Activated CD8-positive, alpha-beta memory T cell treated with anti-CD3 and anti-CD28 coated beads for 1 hour (primary cell): ENCODE results near the gene OSBPL2.

Source experiments
- DNase-seq, 2 donors: peaks; one replicate each; pipeline ENCODE4 v3.0.0-alpha.2; 2020; ENCODE audit warnings: low read depth in 1 of 2; ENCODE audit errors: extremely low read depth in 1 of 2

OSBPL2 gene

DNA sequence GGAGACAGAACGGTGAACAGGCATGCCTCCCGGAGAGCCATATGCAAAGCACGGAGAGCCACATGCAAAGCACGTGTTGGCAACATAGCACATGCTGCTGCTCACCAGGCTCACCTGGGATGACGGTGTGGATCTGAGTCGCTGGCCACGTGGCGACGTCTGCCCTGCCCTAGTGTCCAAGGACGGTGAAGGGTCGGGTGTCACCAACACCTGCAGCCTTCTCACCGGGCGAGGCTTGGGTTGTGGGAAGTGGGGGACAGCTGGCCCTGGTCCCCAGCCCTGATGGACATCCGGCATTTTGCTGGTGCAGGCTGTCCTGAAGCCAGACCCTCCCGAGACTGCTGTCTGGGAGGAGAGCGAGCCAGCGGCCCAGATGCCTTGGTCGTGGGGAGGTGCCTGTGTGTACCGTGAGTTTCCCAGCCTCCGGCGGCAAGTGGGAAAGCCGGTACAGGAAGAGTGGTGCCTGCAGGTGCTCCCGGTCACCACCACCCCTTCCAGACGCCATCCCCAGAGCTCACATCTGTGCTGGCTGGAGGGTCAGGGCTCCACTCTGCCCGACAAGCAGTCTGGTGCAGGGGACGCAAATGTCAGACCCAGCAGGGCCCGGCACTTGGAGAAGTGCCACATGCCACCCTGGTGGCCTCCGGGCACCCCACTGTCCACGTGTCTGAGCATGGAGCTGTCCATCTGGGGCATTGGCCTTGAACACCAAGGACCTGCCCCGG lies 58.6 kb downstream of the OSBPL2 start:
- no peak for DNase-seq

GRCh38 chr20:62297449-62298227 lies 59.3 kb downstream of the OSBPL2 start:
- no peak for DNase-seq

- DNase-seq, result no peak
These were observed 60.4 kb downstream of the OSBPL2 start for GRCh38 chr20:62298577-62299249.

GRCh38 chr20:62299666-62300236 lies 61.4 kb downstream of the OSBPL2 start:
- DNase-seq, result no peak

DNA sequence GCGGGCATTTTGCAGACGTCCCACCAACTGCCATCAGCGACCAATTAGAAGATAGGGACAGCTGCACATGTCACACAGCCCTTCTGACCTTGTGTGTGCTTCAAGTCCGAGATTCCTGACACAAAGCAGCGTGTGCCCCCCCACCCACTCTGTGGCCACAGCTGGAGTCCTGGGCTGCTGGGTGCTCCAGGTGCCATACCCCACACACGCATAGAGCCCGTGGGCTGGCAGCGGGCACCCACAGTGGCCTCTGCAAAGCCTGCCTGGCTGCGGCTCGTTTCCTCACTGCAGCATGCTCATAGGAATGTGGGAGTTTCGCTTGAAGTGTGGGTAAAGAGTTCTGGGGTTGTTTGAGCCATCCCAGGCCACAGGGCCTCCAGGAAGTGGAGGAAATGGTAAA lies 62.0 kb downstream of the OSBPL2 start:
- no peak for DNase-seq

DNA sequence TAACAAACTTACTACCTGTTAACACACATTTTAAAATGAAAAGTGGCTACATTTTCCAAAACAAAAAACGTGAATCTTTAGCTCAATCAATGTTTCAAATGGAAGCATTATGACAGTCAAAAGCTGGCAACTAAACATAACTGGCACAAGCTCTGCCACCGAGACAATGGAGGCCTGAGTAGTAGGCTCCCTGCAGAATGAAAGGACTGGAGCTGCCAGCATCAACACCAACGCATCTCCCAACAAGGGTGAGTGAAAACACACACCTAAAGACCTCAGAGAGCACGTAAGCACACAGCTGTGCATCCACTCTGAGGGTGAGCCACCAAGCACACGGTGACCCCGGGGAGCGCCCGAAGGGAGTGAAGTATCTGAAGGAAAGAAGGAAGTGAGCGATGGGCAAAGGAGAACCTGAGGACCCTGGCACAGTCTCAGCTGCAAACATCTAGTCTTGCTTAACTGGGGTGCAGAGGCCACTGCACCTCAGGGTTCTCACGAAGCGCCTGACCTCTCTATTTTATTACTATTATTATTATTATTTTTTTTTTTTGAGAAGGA lies 62.9 kb downstream of the OSBPL2 start:
- DNase-seq, result no peak

GRCh38 chr20:62301773-62302340 lies 63.5 kb downstream of the OSBPL2 start:
- DNase-seq, result peak; percentile 67 to 68

DNA sequence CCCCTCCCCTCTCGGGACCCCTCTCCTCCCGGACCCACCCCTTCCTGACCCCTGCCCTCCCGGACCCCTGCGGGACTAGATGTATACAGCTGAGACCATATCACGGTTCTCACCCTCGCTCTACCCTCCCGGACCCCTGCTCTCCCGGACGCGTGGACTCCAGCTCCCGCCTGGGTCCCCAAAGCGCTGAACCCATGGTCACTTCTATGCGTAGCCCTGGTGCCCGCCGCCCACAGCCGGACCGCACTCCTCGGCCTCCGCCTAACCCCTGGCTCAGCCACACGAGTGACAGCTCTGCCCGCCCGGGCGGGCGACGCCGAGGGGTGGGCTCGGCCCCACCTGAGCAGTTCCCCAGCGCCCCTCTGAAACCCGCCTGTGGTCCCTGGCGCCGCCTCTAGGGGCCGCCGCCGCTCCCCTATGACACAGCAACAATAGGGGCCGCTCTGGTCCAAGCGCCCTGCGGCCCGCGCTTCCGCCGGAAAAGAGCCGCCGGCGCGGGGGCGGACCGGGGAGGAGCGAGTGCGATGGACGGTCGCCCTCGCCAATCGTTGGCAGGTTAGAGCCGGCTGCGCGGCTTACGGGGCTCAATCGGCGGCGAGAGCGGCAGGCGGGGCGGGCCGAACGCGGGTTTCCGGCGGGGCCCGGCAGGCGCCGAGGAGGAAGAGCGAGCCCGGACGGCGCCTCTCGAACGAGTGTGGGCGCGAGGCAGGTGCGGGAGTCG lies 64.2 kb downstream of the OSBPL2 start, which contains the start of gene ADRM1:
Gene ADRM1, plus strand, starts transcription at position 657 of the 721 bp plus-strand sequence. CDS start 572 bp downstream, outside the sequence.
- DNase-seq, result peak; percentile 80 to 92

DNA sequence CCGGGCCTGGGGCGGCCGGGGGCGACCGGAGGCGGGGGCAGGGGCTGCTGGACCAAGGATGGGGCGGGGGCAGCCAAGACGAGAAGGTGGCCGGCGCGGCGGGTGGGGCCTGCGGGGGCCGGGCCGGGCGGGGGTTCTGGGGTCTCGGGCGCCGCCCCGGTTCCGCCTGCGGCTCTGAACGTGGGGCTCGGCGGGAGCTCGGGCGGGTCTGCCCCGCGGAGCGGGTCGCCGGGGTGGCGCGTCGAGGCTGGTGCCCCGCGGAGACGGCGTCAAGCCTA lies 64.7 kb downstream of the OSBPL2 start:
- no peak for DNase-seq

DNA sequence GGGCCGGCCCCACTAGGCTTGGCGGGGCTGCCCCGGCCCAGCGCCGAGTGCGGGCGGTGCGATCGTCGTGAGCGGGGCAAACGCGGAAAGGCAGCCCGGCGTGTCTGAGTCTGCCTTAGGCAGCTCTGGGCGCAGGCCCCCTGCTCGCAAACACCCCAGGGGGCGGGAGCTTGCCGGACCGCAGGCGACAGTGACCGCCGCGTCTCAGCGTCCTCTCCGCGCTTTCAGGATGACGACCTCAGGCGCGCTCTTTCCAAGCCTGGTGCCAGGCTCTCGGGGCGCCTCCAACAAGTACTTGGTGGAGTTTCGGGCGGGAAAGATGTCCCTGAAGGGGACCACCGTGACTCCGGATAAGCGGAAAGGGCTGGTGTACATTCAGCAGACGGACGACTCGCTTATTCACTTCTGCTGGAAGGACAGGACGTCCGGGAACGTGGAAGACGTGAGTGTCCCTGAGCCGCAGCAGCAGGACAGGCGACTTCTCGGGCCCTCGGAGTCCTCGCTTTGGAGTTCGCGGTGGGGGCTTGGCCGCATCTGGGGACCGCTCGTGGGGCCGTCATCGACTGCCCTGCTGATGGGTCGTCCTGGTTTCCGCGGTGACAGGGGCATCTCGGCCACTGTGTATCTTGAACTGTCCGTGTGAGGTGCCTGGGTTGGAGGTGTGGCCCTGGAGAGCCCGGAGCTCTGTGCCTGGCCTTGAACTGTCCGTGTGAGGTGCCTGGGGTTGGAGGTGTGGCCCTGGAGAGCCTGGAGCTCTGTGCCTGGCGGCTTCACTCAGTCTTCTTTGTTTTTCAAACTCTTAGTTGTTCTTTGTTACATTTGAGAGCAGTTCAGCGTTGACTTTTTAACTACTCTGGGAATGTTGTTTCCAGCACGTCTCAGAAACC lies 65.3 kb downstream of the OSBPL2 start:
- DNase-seq, result no peak

DNA sequence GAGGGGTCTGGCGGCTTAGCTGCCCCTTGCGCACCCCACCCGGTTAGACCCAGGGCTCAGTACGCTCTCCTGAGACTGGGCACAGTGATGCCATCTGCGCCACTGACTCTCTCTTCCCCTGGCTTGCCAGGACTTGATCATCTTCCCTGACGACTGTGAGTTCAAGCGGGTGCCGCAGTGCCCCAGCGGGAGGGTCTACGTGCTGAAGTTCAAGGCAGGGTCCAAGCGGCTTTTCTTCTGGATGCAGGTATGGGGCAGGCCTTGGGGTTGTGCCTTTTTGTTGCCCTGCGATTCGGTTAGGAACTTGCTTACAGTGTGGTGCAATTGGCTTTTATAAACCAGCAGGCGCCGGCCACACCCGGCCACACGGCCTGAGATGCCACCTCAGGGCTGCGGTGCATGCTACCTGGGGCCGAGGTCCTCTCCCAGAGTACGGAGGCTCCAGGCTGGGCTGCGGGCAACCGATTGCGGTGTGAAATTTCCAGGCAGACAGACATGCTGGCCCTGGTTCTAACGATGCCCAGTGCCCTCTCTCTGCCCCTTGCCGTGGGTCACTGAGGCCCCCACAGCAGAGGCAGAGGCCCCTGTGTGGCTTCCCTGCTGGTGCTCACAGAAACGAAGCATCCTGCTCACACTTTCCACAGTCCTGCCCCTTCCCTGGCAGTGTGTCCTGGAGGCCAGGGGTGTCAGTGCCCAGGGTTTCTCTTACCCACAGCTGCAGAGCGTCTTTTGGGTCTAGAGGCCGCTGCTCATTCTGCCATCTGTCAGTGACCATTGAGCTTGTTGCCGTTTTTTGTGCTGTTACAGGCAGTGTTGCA lies 66.2 kb downstream of the OSBPL2 start:
- no peak for DNase-seq

- DNase-seq, result no peak
These were observed 66.9 kb downstream of the OSBPL2 start for GRCh38 chr20:62305149-62305764.

- no peak for DNase-seq
These were observed 67.6 kb downstream of the OSBPL2 start for GRCh38 chr20:62305765-62306413.

DNA sequence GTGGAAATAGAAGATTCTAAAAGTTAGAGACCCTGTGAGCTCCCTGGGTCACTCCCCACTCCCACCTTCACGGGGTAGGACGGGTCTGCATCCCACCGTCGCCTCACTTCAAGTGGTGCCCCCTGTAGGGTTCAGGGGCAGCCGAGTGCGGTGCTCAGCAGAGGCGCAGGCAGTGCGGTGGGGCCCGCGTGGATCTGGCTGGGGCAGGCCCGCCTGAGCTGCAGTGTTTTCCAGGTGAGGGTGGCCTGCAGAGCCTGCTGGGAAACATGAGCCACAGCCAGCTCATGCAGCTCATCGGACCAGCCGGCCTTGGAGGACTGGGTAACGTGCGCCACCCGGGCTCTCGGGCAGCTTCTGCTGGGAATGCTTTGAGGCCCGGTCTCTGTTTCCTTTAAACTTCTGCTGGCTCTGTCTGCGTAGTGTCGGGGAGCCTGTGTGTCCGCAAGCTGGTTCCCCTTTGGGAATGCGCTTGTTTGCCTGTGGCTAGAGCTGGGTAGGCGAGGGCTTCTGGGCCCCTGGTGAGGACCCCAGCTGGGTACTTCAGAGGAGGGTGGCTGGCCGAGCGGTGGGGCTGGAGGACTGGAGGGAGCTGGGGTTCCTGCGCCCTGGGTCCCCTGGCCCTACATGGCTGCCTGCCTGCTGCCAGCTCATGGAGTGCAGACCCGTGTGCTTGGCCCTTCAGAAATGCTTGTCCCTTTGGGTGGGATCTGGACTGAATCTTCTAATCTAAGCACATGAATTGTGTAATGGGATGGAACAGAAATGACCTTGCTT lies 68.3 kb downstream of the OSBPL2 start:
- no peak for DNase-seq

- DNase-seq, result no peak
These were observed 69.1 kb downstream of the OSBPL2 start for GRCh38 chr20:62307226-62308101.
